Tibial artery (tissue), 4 donors: ENCODE data around the gene SCART1.

ENCODE experiments used
- DNase-seq, 2 donors: peaks; one replicate each; pipeline ENCODE4 v3.0.0-alpha.2; 2019
- H3K27ac ChIP-seq, 2 donors: fragments of 200-600 bp; sonication (generic) in 1 of 2; 1 replicate in 1 of 2; 2 replicates in 1 of 2; pipeline ENCODE4 v1.5.1; 2018 to 2019; ENCODE audit warnings: mild to moderate bottlenecking in 1 of 2
- H3K27me3 ChIP-seq, 2 donors: fragments of 200-600 bp; sonication (generic) in 1 of 2; one replicate each; pipeline versions ENCODE4 v1.5.1 to v1.6.0; 2016 to 2019
- H3K36me3 ChIP-seq, 3 donors: fragments of 200-600 bp; sonication (generic) in 2 of 3; one replicate each; pipeline ENCODE4 v1.5.1; 2016 to 2019; ENCODE audit warnings: mild to moderate bottlenecking in 2 of 3
- H3K4me1 ChIP-seq, 4 donors: fragments of 200-600 bp; sonication (generic) in 2 of 4; 1 replicate in 3 of 4; 2 replicates in 1 of 4; pipeline ENCODE4 v1.5.1; 2016 to 2019
- H3K4me3 ChIP-seq, 2 donors: fragments of 200-600 bp; sonication (generic) in 1 of 2; 1 replicate in 1 of 2; 2 replicates in 1 of 2; pipeline ENCODE4 v1.5.1; 2018 to 2019; ENCODE audit warnings: mild to moderate bottlenecking in 2 of 2
- H3K9me3 ChIP-seq, 3 donors: fragments of 200-600 bp; sonication (generic) in 1 of 3; one replicate each; pipeline ENCODE4 v1.5.1; 2016 to 2019
- intact Hi-C: fragments of 100-400 bp; cut with DNase I; formaldehyde crosslinking; loops from one replicate; pipeline ENCODE4 v1.15.0; 2023; ENCODE audit warnings: low total_unique reads
- TF ChIP-seq, protein P1 (sequence below), 2 experiments: fragments of 200-600 bp in 1 of 2; fragments of 450-650 bp in 1 of 2; IDR thresholded peaks; one replicate each; pipeline ENCODE4 v1.5.1; 2017 to 2019; ENCODE audit warnings: antibody characterized with exemption in 2 of 2, mild to moderate bottlenecking in 1 of 2, moderate library complexity in 1 of 2

The SCART1 gene

DNA sequence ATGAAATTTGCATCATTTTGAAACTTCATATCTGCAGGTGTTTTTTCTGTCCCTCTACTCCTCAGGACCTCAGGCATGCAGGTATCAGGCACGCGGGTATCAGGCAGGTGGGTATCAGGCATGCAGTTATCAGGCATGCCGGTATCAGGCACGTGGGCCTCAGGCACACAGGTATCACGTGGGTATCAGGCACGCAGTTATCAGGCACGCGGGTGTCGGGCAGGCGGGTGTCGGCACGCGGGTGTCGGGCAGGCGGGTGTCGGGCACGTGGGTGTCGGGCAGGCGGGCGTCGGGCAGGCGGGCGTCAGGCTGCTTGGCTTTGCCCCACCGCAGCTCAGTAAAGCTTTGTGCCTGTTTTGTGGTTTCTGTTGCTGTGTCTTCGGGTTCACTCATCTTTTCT lies 38.0 kb upstream of the SCART1 start:
- peaks cover 0 to 27% of the 10 kb centered on the region in 2 donors for H3K27me3 ChIP-seq
- intact Hi-C loops = no loop called here
- H3K9me3 ChIP-seq = peaks cover 0 to 24% (median 17%) of the 10 kb centered on the region in 3 donors
- TF ChIP-seq, protein P1, sequence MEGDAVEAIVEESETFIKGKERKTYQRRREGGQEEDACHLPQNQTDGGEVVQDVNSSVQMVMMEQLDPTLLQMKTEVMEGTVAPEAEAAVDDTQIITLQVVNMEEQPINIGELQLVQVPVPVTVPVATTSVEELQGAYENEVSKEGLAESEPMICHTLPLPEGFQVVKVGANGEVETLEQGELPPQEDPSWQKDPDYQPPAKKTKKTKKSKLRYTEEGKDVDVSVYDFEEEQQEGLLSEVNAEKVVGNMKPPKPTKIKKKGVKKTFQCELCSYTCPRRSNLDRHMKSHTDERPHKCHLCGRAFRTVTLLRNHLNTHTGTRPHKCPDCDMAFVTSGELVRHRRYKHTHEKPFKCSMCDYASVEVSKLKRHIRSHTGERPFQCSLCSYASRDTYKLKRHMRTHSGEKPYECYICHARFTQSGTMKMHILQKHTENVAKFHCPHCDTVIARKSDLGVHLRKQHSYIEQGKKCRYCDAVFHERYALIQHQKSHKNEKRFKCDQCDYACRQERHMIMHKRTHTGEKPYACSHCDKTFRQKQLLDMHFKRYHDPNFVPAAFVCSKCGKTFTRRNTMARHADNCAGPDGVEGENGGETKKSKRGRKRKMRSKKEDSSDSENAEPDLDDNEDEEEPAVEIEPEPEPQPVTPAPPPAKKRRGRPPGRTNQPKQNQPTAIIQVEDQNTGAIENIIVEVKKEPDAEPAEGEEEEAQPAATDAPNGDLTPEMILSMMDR (IDR thresholded peaks at IDR 0.05) = no peak
- peaks cover 62 to 77% (median 68%) of the 10 kb centered on the region in 3 donors for H3K36me3 ChIP-seq
- peak in 1 of 2 donors; percentile 28 for DNase-seq
- no peak overlapping the region for H3K4me3 ChIP-seq
- H3K4me1 ChIP-seq = no peaks in the 10 kb centered on the region
- H3K27ac ChIP-seq = no peak overlapping the region

DNA sequence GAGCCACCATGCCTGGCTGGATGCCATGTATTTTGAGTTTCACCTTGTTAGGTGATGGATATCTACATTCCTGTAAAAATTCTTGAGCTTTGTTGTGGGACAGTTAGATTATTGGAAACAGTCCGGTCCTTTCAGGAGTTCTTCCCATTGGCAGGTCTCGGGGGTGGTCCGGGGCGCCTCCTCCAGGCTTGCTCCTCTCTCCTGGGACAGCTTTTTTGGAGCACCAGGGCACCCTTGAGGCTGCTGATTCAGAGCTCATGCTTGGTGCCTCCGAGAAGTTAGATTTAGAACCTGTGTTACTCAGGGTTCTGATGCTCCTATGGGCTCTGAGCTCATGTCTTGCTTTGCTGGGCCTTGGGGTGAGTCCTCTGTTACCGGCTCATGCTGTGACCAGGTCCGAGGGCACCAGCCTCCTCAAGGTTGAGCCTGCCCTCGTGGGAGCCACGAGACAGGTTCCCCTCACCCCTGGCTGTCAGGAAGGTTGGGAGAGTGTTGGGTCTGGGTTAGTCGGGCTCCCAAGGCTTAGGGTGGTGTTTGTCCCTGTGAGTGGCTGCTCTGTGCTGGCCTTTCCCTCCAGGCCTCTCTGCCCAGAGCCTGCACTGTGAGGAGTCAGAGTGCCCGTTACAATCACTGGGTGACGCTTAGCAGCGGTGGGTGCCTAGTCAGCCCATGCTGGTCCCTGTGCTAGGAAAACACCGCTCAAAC lies 35.3 kb upstream of the SCART1 start:
- Histone ChIP-seq H3K36me3 (peaks cover 37 to 59% (median 41%) of the 10 kb centered on the region in 3 donors), H3K27me3 (peaks cover 0 to 52% of the 10 kb centered on the region in 2 donors), H3K27ac (no peak overlapping the region), H3K4me3 (no peak overlapping the region), H3K9me3 (no peaks in the 10 kb centered on the region), H3K4me1 (peaks cover 0 to 13% (median 7%) of the 10 kb centered on the region in 4 donors)
- intact Hi-C loops = no loop called here
- DNase-seq = no peak
- TF ChIP-seq, protein P1 (IDR thresholded peaks at IDR 0.05) = no peak

GRCh38 chr10:133419211-133419950 lies 34.4 kb upstream of the SCART1 start:
- Histone ChIP-seq H3K9me3 (no peaks in the 10 kb centered on the region), H3K36me3 (peaks cover 34 to 55% (median 39%) of the 10 kb centered on the region in 3 donors), H3K4me3 (no peak overlapping the region), H3K27me3 (peaks cover 0 to 55% of the 10 kb centered on the region in 2 donors), H3K4me1 (peaks cover 0 to 14% (median 10%) of the 10 kb centered on the region in 4 donors), H3K27ac (no peak overlapping the region)
- intact Hi-C loops = no loop called here
- TF ChIP-seq, protein P1 (IDR thresholded peaks at IDR 0.05) = no peak
- DNase-seq = no peak

GRCh38 chr10:133420028-133420427 lies 33.7 kb upstream of the SCART1 start:
- no peak for DNase-seq
- intact Hi-C loops = no loop called here

DNA sequence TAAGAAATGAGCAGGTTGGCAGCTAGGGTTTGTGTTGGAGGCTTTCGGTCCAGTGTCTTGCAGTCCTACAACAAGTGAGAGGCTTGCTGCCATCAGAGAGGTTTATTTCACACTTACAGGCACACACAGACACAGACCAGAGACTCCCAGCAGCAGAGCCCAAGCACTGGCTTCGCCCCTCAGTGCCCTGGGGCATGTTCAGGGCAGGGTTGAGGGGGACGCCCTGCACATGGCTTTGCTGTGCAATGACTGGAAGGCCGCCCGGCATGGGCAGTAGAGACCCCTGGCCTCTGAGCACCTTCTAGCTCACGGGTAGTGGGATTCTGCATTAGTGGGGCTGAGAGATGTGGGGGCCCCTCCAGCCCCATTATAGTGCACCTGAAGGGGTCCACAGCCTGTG lies 33.2 kb upstream of the SCART1 start:
- H3K9me3 ChIP-seq = no peaks in the 10 kb centered on the region
- no peak for DNase-seq
- peaks cover 0 to 14% (median 10%) of the 10 kb centered on the region in 4 donors for H3K4me1 ChIP-seq
- TF ChIP-seq, protein P1 (IDR thresholded peaks at IDR 0.05) = no peak
- H3K4me3 ChIP-seq = no peak overlapping the region
- intact Hi-C loops = no loop called here
- H3K27ac ChIP-seq = no peak overlapping the region
- peaks cover 28 to 43% (median 29%) of the 10 kb centered on the region in 3 donors for H3K36me3 ChIP-seq
- peaks cover 0 to 55% of the 10 kb centered on the region in 2 donors for H3K27me3 ChIP-seq

More at GRCh38 chr10:133420028-133420427, 33.7 kb upstream of the SCART1 start:
- Histone ChIP-seq H3K4me1 (peaks cover 0 to 14% (median 10%) of the 10 kb centered on the region in 4 donors), H3K9me3 (no peaks in the 10 kb centered on the region), H3K36me3 (peaks cover 32 to 49% (median 32%) of the 10 kb centered on the region in 3 donors), H3K4me3 (no peak overlapping the region), H3K27me3 (peaks cover 0 to 55% of the 10 kb centered on the region in 2 donors), H3K27ac (no peak overlapping the region)
- TF ChIP-seq, protein P1 (IDR thresholded peaks at IDR 0.05) = no peak
